Ishikawa (cell line): ENCODE results near the gene HS6ST2.

Experiments used
- CEBPB ChIP-seq: IDR thresholded peaks from 2 replicates; pipeline ENCODE4 v1.6.1; 2012
- CREB1 ChIP-seq: IDR thresholded peaks from 2 replicates; pipeline ENCODE4 v1.6.1; 2012; ENCODE audit warnings: low read depth
- EGR1 ChIP-seq: IDR thresholded peaks from 2 replicates; pipeline ENCODE4 v1.6.1; 2012
- EP300 ChIP-seq: IDR thresholded peaks from 2 replicates; pipeline ENCODE4 v1.6.1; 2012; ENCODE audit warnings: borderline replicate concordance
- MAX ChIP-seq: IDR thresholded peaks from 2 replicates; pipeline ENCODE4 v1.6.1; 2012
- NFIC ChIP-seq: IDR thresholded peaks from 2 replicates; pipeline ENCODE4 v1.6.1; 2012
- RAD21 ChIP-seq: IDR thresholded peaks from 2 replicates; pipeline ENCODE4 v1.6.1; 2012; ENCODE audit warnings: low read depth
- TCF12 ChIP-seq: IDR thresholded peaks from 2 replicates; pipeline ENCODE4 v1.6.1; 2012; ENCODE audit warnings: low read depth
- TEAD4 ChIP-seq: IDR thresholded peaks from 2 replicates; pipeline ENCODE4 v1.6.1; 2012
- USF1 ChIP-seq: IDR thresholded peaks from 2 replicates; pipeline ENCODE4 v1.6.1; 2012
- YY1 ChIP-seq: IDR thresholded peaks from 2 replicates; pipeline ENCODE4 v1.6.1; 2012; ENCODE audit warnings: low read depth
- ZBTB7A ChIP-seq: IDR thresholded peaks from 2 replicates; pipeline ENCODE4 v1.6.1; 2012; ENCODE audit warnings: low read depth

- TF ChIP-seq CREB1 (no peak), TEAD4 (no peak), NFIC (no peak), EGR1 (no peak), TCF12 (no peak), EP300 (no peak), RAD21 (no peak), ZBTB7A (no peak), MAX (no peak), USF1 (no peak), YY1 (no peak), CEBPB (no peak)
These were observed 373.5 kb downstream of the HS6ST2 start for GRCh38 chrX:132584936-132585335.
